HCT116 (cell line): ENCODE data around the gene CDH23.
A peak's percentile ranks its signal among the peaks of the same experiment; 100 is the strongest.

ENCODE experiments used
- ATF3 ChIP-seq: IDR thresholded peaks from 2 replicates; pipeline ENCODE4 v1.6.1; 2012
- CBX3 ChIP-seq: IDR thresholded peaks from 2 replicates; pipeline ENCODE4 v1.6.1; 2012; ENCODE audit warnings: low read depth
- CTCF ChIP-seq, 3 experiments: fragments of 200-600 bp in 1 of 3; sonication (generic) in 1 of 3; IDR thresholded peaks in 2 of 3; conservative IDR thresholded peaks in 1 of 3; 2 replicates each; pipeline ENCODE4 v1.5.1; 2012 to 2017; ENCODE audit warnings: low read depth in 2 of 3, low read length in 2 of 3, antibody characterized with exemption in 1 of 3, borderline replicate concordance in 1 of 3, control low read depth in 1 of 3, mild to moderate bottlenecking in 1 of 3, mixed read lengths in 1 of 3, mixed run types in 1 of 3, moderate library complexity in 1 of 3; ENCODE audit not compliant: insufficient read depth in 1 of 3
- EZH2 ChIP-seq: fragments of 200-600 bp; sonication (generic); IDR thresholded peaks from 2 replicates; pipeline ENCODE4 v1.6.1; 2017; ENCODE audit warnings: antibody characterized with exemption, mixed run types
- EZH2phosphoT487 ChIP-seq: fragments of 200-600 bp; IDR thresholded peaks from 2 replicates; pipeline ENCODE4 v1.6.1; 2018; ENCODE audit warnings: antibody characterized with exemption, borderline replicate concordance
- FOSL1 ChIP-seq: IDR thresholded peaks from 2 replicates; pipeline ENCODE4 v1.6.1; 2012; ENCODE audit warnings: low read depth
- JUND ChIP-seq: IDR thresholded peaks from 2 replicates; pipeline ENCODE4 v1.6.1; 2012
- POLR2A ChIP-seq: IDR thresholded peaks from 2 replicates; pipeline ENCODE4 v1.7.0; 2011; ENCODE audit warnings: borderline replicate concordance; ENCODE audit not compliant: insufficient read depth, insufficient read length; ENCODE audit errors: extremely low read depth
- POLR2AphosphoS5 ChIP-seq: IDR thresholded peaks from 2 replicates; pipeline ENCODE4 v1.6.1; 2011; ENCODE audit warnings: mild to moderate bottlenecking, low read depth, low read length, moderate library complexity
- REST ChIP-seq: IDR thresholded peaks from 2 replicates; pipeline ENCODE4 v1.6.1; 2012; ENCODE audit warnings: low read depth
- SP1 ChIP-seq: IDR thresholded peaks from 2 replicates; pipeline ENCODE4 v1.6.1; 2012; ENCODE audit warnings: low read depth
- YY1 ChIP-seq: IDR thresholded peaks from 2 replicates; pipeline ENCODE4 v1.6.1; 2011; ENCODE audit warnings: low read length, low read depth, moderate library complexity, mild to moderate bottlenecking; ENCODE audit not compliant: insufficient replicate concordance; ENCODE audit errors: extremely low read depth
- ZFX ChIP-seq: fragments of 450-650 bp; IDR thresholded peaks from 2 replicates; pipeline ENCODE4 v1.6.1; 2017
- ZNF274 ChIP-seq: fragments of 200-500 bp; sonication (Bioruptor generic); IDR thresholded peaks from 2 replicates; pipeline ENCODE4 v1.6.1; 2014; ENCODE audit warnings: mild to moderate bottlenecking, low read depth, low read length, inconsistent platforms

- TF ChIP-seq CTCF (IDR thresholded peaks at IDR 0.05 in 2 of 3, conservative IDR thresholded peaks at IDR 0.05 in 1 of 3; ENCODE audit: borderline replicate concordance in 1 of 3, insufficient read depth in 1 of 3, low read depth in 2 of 3, low read length in 2 of 3) (peak in 2 of 3 experiments; percentile 54 to 56; a peak in 4 of 6 replicates), YY1 (no peak), POLR2A (no peak), REST (no peak), SP1 (no peak), FOSL1 (no peak), ATF3 (no peak), EZH2 (no peak), JUND (no peak), EZH2phosphoT487 (no peak), POLR2AphosphoS5 (no peak), ZNF274 (no peak), CBX3 (no peak), ZFX (no peak)
Measured at GRCh38 chr10:71429929-71430328, 33.2 kb downstream of the CDH23 start.
